Left lung (tissue), 10 donors: ENCODE measurements around the gene XXYLT1. TPM values are rescaled to one million over a fixed set of nuclear protein-coding genes. Genes with fewer than 3 reads are reported as not detected.

Source experiments
- ATAC-seq: fragments of 200-7000 bp; cut with Tn5 transposase; one replicate; pipeline ENCODE4 v1.9.1; 2020; ENCODE audit warnings: moderate library complexity
- DNase-seq, 4 donors: peaks; one replicate each; pipeline ENCODE4 v3.0.0-alpha.2; 2013 to 2020
- H3K27ac ChIP-seq, 2 donors: fragments of 200-600 bp; sonication (generic) in 1 of 2; one replicate each; pipeline versions ENCODE4 v1.5.0 to v1.8.0; 2020 to 2021
- H3K27me3 ChIP-seq, 2 donors: fragments of 200-600 bp; sonication (generic) in 1 of 2; one replicate each; pipeline versions ENCODE4 v1.5.0 to v1.8.0; 2020 to 2021
- H3K36me3 ChIP-seq, 2 donors: fragments of 200-600 bp; sonication (generic) in 1 of 2; one replicate each; pipeline versions ENCODE4 v1.5.0 to v1.8.0; 2020 to 2021
- H3K4me1 ChIP-seq, 2 donors: fragments of 200-600 bp; one replicate each; pipeline ENCODE4 v1.8.0; 2021
- H3K4me3 ChIP-seq, 2 donors: fragments of 200-600 bp; sonication (generic) in 1 of 2; one replicate each; pipeline versions ENCODE4 v1.5.0 to v1.8.0; 2020 to 2021; ENCODE audit warnings: mild to moderate bottlenecking in 1 of 2
- H3K9me3 ChIP-seq, 2 donors: fragments of 200-600 bp; sonication (generic) in 1 of 2; one replicate each; pipeline versions ENCODE4 v1.5.0 to v1.8.0; 2020 to 2021
- intact Hi-C, 2 donors: fragments of 100-400 bp; cut with DNase I; formaldehyde crosslinking; loops; one replicate each; pipeline versions ENCODE4 v1.11.2 to v1.14.2; 2022
- polyA plus RNA-seq, 6 donors: library from polyadenylated mRNA; unstranded; fragments of 120-200 nt; gene quantifications; one replicate each; pipeline ENCODE4 v1.2.1, GENCODE V29; 2013; ENCODE audit not compliant: insufficient read length in 6 of 6
- total RNA-seq, 2 donors: library from RNA; stranded (reverse); fragmentation: NEBNext Ultra II Directional; extraction: Animal tissue kit (Norgen Biotek cat#: 25700); gene quantifications; one replicate each; pipeline ENCODE4 v1.2.1, GENCODE V29; 2021
- TF ChIP-seq, protein P1 (sequence below), 2 donors: fragments of 200-600 bp; sonication (generic) in 1 of 2; IDR thresholded peaks; one replicate each; pipeline versions ENCODE4 v1.5.0 to v1.8.0; 2021; ENCODE audit warnings: antibody characterized with exemption in 2 of 2
- donor health status: DM: no; HTN: yes; CAD: no.
- donor health status: DM: no; HTN: no; CAD: no.

XXYLT1 gene
- total and polyA plus RNA-seq, 8 donors: 11.3 to 31.1 (median 25.5) TPM

DNA sequence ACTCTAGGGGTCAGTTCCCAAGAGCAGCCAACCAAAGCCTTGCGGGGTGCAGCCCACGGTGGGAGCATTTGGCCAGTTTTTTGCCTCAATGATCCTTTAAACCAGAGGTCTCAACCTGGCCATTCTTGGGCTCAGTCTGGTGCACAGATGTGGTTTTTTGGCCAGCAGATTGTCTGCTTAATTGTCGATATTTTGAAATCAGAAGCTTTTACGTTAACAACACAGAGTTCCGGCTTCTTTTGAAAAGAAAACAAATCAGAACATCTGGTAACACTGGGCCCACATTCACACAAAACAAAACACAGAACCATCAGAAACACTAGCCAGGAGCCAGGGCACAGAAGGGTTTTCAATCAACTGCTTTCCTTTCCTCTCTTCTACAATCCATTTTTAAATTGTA lies 127.7 kb downstream of the XXYLT1 start:
- TF ChIP-seq, protein P1, sequence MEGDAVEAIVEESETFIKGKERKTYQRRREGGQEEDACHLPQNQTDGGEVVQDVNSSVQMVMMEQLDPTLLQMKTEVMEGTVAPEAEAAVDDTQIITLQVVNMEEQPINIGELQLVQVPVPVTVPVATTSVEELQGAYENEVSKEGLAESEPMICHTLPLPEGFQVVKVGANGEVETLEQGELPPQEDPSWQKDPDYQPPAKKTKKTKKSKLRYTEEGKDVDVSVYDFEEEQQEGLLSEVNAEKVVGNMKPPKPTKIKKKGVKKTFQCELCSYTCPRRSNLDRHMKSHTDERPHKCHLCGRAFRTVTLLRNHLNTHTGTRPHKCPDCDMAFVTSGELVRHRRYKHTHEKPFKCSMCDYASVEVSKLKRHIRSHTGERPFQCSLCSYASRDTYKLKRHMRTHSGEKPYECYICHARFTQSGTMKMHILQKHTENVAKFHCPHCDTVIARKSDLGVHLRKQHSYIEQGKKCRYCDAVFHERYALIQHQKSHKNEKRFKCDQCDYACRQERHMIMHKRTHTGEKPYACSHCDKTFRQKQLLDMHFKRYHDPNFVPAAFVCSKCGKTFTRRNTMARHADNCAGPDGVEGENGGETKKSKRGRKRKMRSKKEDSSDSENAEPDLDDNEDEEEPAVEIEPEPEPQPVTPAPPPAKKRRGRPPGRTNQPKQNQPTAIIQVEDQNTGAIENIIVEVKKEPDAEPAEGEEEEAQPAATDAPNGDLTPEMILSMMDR (IDR thresholded peaks at IDR 0.05): no peak
- DNase-seq: no peak
- Histone ChIP-seq H3K9me3 (peaks cover 0 to 3% of the 10 kb centered on the region in 2 donors), H3K36me3 (no peaks in the 10 kb centered on the region), H3K27me3 (no peaks in the 10 kb centered on the region), H3K27ac (no peak overlapping the region), H3K4me3 (no peak overlapping the region), H3K4me1 (peaks cover 0 to 9% of the 10 kb centered on the region in 2 donors)
- ATAC-seq: no peak
- intact Hi-C loops: no loop called here

DNA sequence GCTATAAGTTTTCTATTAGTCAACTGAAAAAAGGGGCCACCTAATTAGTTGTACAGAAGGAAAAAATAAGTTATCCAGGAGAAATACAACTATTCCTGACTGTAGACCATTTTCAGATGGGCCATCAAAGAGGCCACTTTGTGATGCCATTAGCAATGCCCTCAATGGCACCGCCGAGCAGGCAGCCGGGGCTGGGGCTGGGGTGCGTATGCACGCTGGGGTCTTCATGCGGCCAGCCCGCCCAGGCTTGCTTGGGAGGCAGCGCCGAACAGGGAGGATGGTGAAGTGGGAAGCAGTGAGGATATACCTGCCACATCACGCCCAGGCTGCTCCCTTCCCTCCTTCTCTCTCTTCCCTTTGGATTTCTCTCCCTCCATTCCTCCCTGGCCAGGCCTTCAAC lies 128.4 kb downstream of the XXYLT1 start:
- ATAC-seq (no peak), DNase-seq (no peak)
- Histone ChIP-seq H3K4me1 (peaks cover 0 to 2% of the 10 kb centered on the region in 2 donors), H3K27me3 (no peaks in the 10 kb centered on the region), H3K9me3 (peaks cover 0 to 3% of the 10 kb centered on the region in 2 donors), H3K4me3 (no peak overlapping the region), H3K27ac (no peak overlapping the region), H3K36me3 (no peaks in the 10 kb centered on the region)
- intact Hi-C loops: no loop called here
- TF ChIP-seq, protein P1 (IDR thresholded peaks at IDR 0.05): no peak

DNA sequence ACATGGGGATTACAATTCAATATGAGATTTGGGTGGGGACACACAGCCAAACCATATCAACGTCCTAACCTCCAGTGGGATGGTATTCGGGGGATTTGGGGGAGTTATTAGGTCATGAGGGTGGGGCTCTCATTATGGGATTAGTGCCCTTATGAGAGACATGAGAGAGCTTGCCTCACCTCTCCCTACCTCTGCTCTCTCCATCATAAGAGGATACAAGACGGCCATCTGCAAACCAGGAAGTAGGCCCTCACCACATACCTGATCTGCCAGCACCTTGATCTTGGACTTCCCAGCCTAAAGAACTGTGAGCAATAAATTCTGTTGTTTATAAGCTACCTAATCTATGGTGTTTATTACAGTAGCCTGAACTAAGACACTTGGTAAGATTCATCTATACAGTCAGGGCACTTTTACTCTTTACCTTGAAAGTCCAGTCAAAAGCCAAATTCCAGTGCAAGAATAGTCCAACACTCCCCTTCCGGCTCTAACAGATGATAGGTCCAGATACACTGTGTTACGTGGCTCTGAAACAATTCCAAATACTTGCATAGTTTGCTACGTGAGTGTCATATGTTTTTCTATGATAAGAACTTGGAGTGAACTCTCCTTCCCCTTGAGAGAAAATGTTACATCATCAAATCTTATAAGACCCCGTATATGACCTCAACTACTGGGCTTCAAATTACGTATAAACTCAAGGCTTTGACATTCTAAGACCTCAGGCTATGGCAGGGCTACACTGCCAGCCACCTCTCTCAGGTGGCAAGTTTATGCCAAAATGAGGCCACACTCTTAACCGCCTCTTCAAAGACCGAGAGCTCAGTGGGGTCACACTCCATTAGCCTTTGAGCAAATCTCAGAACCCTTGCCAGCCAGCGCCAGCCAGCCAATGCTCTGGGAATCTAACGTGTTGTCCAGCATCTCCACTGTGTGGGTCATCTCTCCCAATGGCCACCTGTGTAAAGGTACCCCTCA lies 129.9 kb downstream of the XXYLT1 start:
- no peak for ATAC-seq

DNA sequence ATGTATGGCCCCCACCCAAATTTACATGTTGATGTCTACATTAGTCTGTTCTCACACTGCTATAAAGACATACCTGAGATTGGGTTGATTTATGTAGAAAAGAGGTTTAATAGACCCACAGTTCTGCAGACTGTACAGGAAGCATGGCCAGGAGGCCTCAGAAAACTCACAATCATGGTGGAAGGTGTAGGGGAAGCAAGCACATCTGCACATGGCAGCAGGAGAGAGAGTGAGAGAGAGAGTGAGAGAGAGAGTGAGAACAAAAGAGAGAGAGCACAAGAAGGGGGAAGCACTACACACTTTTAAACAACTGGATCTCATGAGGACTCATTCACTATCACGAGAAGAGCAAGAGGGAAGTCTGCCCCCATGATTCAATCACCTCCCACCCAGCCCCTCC lies 130.5 kb downstream of the XXYLT1 start:
- DNase-seq (no peak), ATAC-seq (no peak)
- no peak overlapping the region for H3K27ac ChIP-seq
- peaks cover 0 to 3% of the 10 kb centered on the region in 2 donors for H3K9me3 ChIP-seq
- intact Hi-C loops: no loop called here
- no peak overlapping the region for H3K4me3 ChIP-seq
- no peaks in the 10 kb centered on the region for H3K4me1 ChIP-seq
- TF ChIP-seq, protein P1 (IDR thresholded peaks at IDR 0.05): no peak
- H3K36me3 ChIP-seq: no peaks in the 10 kb centered on the region
- no peaks in the 10 kb centered on the region for H3K27me3 ChIP-seq

More for the DNA sequence above, 129.9 kb downstream of the XXYLT1 start:
- DNase-seq: no peak
- intact Hi-C loops: no loop called here
- Histone ChIP-seq H3K4me3 (no peak overlapping the region), H3K36me3 (no peaks in the 10 kb centered on the region), H3K27me3 (no peaks in the 10 kb centered on the region), H3K27ac (no peak overlapping the region), H3K9me3 (peaks cover 0 to 3% of the 10 kb centered on the region in 2 donors), H3K4me1 (no peaks in the 10 kb centered on the region)
- TF ChIP-seq, protein P1 (IDR thresholded peaks at IDR 0.05): no peak

DNA sequence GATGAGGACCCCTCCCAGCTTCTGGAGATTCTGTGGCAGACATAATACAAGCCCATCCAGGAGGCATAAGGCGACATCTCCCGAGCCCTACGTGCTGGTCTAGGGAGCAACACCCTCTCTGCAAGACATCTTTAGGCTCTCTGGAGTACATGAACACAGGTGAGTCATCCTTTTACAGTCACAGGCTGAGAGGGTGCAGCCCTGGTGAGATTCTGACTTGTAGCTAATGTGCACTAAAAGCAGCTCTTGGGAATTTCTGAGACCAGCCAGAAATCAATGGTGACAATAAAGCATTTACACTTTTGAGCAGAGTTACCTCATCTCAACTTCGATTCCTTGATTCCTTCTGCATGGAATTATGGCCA lies 131.1 kb downstream of the XXYLT1 start:
- Histone ChIP-seq H3K9me3 (peaks cover 0 to 3% of the 10 kb centered on the region in 2 donors), H3K27me3 (no peaks in the 10 kb centered on the region), H3K4me3 (no peak overlapping the region), H3K36me3 (no peaks in the 10 kb centered on the region), H3K27ac (no peak overlapping the region), H3K4me1 (no peaks in the 10 kb centered on the region)
- DNase-seq (no peak), ATAC-seq (peak; percentile 79)
- intact Hi-C loops: no loop called here
- TF ChIP-seq, protein P1 (IDR thresholded peaks at IDR 0.05): no peak
